M059J (cell line): ENCODE data around the gene COL9A2. TPM values are rescaled to one million over a fixed set of nuclear protein-coding genes. Genes with fewer than 3 reads are reported as not detected.
"Not testable (repeated sequence)": the region's sequence is repeated elsewhere in the genome, so short reads cannot be mapped to it uniquely, and the experiment has no call there.

ENCODE experiments used
- DNase-seq: peaks from one replicate; pipeline ENCODE4 v3.0.0-alpha.2; 2012; ENCODE audit warnings: low read depth
- total RNA-seq: library from RNA; depleted of rRNA; stranded (reverse); fragments of >200 nt; shearing (Covaris generic); gene quantifications from 2 replicates; pipeline ENCODE4 v1.2.3, GENCODE V29; 2014; rRNA removed

COL9A2 gene
- 2.8 and 11.1 TPM in 2 replicates for total RNA-seq

DNA sequence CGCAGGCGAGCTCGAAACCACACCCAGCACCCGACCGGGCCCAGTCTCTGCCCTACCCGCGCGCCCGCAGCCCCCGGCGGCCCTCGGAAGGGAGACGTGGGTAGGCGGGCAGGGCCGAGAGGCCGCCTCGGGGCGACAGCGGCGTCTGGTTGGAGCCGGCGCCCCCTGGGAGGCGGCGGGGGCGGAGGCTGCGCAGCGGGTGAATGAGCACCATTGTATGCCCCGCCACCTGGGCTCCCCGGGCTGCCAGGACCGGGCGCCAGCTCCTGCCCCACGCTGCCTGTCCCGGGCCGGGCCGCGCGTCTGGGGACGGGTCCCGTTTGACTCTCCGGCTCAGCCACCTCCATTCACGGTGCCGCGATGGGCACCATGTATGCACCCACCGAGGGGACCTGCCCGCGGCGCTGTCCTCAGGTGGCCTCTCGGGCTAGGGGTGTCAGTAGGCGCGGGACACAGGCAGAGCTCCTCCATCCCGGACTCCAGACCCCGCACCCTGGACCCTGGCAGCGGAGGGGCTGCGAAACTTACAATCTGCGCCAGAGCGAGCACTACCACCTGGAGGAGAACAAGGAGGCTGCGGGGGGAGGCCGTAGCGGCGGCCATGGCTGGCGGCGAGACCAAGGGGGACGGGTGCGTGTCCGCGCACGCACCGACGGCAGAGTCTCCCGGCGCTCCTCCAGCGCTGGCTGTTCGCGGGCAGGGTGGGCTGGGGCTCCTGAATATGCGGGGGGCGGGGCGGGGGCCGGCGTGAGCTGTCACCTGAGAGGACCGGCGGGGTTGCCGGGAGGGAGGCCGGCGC lies at the start of gene COL9A2:
TSS of gene COL9A2 (minus strand) at position 692 of the 799 bp plus-strand sequence. CDS start at position 603, 89 bp downstream.
- DNase-seq: peak; percentile 67

DNA sequence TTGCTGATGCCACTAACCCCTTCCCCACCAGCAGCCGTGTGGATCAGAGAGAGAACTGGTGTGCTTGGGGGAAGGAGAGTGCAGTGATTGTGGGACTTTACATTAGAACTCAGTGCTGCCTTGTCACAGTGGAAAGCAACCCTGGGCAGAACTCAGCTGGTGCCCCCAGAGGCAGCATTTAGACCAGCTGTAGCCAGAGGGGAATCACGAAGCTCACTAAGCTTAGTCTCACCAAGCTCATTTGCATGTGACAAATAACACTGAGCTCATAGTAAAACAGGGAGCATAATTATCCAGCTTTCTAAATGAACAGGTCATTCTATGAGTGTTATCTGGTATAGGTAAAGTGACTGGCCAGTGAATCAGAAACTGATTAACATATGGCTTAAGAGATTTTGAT lies 46.6 kb upstream of the COL9A2 start:
- no peak for DNase-seq

DNA sequence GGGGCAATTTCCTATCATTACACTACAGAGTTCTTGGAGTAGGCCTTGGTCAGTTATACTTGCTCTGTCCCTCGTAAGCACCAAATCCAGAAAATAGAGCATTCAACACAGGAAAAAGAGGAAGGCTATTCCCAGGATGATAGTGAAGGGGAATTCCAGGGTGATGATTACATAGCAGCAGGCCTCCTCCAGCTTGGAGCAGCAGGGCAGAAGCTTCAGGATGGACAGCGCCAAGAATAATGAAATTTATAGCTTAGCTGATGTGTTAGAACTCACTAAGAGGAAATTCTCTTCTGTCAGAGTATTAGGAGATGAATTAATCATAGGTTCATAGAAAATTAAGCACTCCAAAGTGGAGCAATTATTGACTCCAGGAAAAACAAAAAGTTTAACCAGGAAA lies 45.6 kb upstream of the COL9A2 start:
- DNase-seq: peak; percentile 24

DNA sequence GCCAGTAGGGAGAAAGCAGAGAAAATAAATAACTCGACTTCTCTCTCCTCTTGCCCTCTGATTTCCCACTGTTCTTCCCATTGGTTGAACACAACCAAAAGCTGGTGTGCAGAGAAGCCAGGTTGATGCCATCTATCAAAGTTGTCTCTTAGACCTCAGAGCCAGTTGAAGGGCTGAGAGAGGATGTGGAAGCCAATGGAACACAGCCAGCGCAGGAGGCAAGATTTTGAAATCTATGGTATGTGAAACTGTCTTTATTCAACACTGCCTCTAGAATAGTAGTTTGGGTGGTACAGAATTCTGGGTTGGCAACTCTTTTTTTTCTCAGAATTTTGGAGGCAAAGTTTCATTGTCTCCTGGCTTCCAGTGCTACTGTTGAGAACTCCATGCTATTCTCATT lies 45.1 kb upstream of the COL9A2 start:
- DNase-seq: no peak

DNA sequence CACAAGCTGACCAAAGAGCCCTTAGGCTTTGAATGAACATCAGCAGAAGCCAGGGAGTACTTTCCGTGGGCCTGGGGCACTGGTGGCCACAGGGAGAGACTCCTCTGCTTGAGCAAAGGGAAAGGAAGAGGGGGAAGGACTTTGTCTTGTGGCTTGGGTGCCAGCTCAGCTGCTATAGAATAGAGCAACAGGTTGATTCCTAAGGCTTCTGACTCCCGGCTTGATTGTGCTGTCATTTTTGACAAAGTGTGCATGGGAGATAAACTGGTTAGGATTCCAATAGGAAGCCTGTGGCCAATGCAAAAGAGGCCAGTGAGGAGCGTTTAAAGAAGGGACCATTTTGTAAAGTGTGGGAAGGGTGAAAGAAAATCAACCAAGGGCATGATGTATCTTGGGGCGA lies 44.6 kb upstream of the COL9A2 start:
- DNase-seq: no peak

DNA sequence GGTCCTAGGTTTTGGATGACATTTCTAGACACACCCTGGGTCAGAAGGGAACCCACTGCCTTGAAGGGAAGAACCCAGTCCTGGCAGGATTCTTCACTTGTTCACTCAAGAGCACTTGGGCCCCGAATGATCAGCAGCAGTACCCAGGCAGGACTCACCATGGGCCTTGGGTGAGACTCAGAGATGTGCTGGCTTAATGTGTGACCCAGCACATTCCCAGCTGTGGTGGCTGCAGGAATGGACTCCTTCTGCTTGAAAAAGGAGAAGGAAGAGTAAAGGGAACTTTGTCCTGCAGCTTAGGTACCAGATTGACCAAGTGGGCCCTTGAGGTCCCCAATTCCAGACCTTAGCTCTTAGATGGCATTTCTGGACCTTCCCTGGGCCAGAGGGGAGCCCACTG lies 44.1 kb upstream of the COL9A2 start:
- DNase-seq: no peak

DNA sequence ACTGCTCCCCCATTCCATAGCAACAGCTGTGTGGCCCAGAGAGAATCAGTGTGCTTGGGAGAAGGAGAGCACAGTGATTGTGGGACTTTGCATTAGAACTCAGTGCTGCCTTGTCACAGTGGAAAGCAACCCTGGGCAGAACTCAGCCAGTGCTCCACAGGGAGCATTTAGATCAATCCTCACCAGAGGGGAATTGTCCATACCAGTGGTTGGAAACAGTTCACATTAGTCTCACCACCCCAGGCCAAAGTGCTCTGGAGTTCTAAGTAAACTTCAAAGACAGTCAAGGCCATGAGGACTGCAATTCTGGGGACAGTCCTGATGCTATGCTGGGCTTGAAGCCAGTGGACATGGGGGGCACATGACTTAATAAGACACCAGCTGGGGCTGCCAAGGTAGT lies 43.5 kb upstream of the COL9A2 start:
- DNase-seq: no peak

DNA sequence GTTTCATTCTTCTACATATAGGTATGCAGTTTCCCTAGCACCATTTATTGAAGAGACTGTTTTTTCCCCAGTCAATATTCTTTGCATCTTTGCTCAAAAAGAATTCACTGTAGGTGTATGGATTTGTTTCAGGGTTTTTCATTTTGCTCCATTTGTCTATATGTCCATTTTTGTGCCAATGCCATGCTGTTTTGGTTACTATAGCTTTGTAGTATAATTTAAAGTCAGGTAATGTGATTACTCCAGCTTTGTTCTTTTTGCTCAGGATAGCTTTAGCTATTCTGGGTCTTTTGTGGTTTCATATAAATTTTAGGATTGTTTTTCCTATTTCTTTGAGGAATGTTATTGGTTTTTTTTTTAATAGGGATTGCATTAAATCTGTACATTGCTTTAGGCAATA lies 40.5 kb upstream of the COL9A2 start:
- no peak for DNase-seq

DNA sequence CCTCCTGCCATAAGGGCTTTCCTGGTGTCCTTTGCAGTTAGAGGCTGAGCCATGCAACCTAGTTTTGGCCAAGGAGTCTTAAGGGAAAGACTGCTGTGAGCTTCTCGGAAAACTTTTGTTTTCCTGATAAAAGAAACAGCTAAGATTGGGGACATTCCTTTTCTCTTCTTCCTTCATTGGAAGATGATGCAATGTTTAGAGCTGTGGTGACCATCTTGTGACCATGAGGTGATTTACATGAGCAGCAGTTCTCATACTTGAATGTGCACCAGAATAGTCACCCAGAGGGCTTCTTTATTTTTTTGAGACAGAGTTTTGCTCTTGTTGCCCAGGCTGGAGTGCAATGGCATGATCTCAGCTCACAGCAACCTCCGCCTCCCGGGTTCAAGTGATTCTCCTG lies 36.0 kb upstream of the COL9A2 start:
- no peak for DNase-seq

DNA sequence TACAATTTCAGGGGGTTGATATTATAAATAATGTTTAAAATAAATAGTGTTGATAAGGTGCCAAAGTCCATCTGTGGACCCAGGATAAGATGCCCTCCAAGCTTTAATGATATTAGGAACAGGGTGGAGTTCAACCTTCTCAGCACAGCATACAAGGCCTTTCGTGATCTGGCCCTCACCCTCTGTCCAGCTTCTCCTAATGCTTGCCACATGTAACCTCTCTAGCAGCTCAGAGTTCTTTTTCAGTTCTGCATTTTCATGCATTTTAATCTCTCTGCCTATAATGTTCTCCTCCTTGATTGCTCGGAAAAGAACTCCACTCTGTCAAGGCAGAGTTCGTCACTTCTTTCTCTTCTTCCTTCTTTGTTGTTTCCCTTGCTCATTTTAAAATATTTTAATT lies 35.0 kb upstream of the COL9A2 start:
- DNase-seq: no peak

DNA sequence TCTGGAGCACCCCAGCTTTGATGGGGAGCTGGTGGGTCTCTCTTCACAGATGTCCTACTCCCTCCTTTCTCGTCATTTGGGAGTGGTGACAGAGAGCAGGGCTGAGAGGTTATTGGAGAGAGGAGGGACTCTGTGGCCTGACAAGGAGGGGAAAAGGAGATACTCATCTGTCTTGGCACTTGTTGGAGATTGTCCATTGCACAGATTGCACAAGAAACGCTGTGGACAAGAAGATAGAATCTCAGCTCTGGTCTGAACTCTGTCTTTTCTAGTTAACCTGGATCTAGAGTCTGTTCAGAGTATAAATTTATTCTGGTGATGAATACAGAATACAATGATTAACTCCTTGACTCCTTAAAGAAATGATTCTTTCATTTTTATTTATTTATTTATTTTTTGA lies 34.0 kb upstream of the COL9A2 start:
- no peak for DNase-seq

DNA sequence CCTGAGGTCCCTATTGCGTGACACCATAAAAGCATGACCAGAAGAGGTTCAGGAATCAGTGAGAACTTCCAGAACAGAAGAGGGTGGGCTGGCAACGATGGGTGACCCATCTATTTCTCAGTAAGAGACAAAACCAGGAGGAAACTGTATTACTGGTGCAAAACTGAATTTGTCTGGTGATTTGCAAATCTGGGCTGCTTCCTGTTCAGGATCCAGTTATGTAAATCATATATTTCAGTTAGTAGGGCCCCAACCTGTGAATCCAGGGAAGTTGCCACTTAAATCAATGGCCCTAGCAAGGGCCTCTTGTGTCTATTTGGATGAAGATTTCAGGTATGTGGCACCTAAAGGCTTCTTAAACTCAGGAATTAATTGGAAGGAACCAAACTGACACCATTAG lies 33.3 kb upstream of the COL9A2 start:
- no peak for DNase-seq

DNA sequence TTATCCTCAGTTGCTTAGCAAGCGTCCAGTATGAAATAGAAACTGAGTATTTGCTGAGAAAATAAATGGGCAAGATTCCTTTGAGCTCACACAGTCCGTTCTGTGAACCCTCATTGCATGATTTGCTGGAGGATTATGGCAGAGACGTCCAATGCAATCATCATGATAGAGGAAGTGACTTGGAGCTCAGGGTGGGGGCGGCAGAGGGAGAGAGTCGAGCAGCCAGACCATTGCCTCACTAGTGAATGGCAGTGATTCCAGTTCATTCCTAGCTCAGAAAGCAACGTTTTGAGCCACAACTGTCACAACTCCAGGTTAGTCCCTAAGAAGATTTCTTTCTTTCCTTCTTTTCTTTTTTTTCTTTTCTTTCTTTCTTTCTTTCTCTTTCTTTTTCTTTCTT lies 27.5 kb upstream of the COL9A2 start:
- peak; percentile 67 for DNase-seq

DNA sequence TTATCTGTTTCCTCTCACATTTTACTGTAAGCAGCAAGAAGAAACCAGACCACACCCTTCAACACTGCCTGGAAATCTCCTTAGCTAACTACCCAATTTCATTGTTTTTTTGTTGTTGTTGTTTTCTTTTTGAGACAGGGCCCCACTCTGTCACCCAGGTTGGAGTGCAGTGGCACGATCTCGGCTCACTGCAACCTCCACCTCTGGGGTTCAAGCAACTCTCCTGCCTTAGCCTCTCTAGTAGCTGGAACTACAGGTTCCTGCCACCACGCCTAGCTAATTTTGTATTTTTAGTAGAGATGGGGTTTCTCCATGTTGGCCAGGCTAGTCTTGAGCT lies 25.3 kb upstream of the COL9A2 start:
- DNase-seq: not testable (repeated sequence)

DNA sequence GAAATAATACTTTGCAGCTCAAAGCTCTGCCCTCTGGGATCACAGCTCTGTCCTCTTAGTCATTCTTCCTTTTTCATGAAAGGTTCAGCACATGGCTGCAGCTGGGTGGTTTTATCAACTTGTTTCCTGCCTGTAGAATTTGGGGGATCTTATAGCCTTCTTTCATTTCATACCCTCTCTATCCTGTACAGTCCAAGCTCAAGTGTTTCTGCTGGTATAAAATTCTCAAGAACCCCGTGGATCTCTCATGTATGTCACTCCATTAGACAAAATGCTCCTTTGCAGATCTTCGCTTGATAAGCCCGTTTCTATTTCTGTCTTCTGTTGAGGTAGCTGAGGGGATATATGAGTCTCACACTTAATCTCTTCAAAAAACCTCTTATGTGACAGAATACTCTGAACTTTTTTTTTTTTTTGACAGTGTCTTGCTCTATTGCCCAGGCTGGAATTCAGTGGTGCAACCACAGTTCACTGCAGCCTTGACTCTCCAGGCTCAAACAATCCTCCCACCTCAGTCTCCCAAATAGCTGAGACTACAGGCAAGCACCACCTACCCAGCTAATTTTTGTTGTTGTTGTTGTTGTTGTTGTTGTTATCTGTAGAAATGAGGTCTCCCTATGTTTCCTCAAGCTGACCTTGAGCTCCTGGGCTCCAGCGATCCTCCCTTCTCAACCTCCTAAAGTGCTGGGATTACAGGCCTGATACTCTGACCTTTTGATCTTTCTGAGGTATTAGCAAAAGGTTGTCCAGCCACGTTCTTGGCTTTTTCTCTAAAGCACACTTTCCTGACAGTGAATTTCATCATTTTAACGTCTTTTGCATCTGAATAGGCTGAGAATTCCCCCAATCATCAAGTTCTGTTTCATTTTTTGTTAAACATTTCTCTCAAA lies 24.6 kb upstream of the COL9A2 start:
- peak; percentile 7 for DNase-seq

DNA sequence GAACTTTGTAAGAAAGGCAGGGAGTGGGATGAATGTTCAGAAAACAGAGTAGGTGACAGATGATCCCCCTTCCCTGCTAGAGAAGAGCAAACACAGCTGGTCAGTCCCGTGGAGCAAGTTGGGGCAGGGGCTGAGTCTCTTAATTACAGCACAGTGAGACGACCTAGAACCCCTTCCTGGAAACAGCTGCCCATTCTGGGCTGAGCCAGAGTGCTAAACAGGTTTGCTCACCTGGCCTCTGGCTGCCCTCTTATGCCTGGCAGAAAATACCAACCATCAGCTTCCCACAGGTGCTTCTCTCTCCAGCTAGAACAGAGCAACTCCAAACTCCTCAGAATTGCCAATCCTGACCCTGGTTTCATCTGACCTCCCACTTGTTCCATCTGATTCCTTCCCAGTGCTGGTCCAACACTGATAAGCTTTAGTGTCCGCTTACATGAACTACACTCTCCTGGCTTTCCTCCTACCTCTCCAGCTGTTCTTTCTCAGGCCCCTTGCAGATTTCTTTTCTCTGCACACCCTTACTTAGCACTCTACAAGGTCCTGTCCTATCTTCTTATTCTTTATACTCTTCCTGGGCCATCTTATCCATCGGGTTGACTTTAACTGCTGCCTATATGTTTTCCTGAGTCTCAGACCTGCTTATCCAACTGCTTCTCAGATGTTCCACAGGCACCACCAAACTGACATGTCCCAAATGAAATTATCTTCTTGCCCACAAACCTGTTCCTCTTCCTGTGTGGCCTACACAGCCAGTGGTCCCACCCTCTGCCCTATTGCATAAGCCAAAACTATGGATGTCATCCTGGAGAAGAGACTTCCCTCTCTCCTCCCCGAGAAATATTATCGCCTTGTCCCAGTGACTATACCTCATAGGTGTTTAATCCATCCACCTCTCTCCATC lies 22.6 kb upstream of the COL9A2 start:
- DNase-seq: no peak

DNA sequence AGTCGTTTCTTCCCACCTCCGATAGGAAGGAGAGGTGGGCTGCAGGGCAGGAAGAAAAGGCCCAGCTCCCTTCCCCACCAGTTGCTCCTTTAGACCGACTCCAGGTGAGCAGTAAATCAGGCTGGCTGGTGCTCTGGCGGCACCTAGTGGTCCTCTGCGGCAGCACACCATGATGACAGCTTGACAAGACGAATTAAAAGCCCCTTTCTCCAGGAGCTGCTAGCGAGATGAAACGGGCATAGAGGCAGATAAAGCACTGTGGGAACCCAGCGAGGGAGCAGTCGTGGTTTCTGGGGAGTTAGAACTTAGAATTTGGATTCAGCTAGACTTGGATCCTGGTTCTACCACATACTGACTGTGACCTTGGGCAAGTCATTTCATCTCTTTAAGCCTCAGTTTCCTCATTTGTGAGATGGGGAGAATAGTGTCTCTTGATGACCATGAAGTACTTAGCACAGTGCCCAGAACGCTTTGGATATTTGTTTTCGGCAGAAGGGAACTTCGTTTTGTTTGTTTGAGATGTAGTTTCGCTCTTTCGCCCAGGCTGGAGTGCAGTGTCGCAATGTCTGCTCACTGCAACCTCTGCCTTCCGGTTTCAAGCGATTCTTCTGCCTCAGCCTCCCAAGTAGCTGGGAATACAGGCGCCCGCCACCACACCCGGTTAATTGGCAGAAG lies 21.8 kb upstream of the COL9A2 start:
- DNase-seq: peak; percentile 80

DNA sequence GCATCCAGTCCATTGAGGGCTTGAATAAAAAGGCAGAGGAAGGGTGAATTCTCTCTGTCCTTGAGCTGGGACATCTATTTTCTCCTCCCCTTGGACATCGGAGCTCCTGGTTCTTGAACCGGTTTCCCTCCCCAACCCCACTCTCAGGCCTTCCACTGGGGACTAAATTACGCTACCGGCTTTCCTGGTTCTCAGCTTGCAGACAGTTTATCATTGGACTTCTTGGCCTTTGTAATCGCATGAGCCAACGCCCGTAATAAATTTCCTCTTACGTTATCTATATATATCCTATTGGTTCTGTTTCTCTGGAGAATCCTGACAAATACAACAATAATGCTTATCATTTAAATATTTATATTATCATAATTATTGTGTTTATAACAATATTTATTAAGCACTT lies 20.4 kb upstream of the COL9A2 start:
- DNase-seq: no peak

DNA sequence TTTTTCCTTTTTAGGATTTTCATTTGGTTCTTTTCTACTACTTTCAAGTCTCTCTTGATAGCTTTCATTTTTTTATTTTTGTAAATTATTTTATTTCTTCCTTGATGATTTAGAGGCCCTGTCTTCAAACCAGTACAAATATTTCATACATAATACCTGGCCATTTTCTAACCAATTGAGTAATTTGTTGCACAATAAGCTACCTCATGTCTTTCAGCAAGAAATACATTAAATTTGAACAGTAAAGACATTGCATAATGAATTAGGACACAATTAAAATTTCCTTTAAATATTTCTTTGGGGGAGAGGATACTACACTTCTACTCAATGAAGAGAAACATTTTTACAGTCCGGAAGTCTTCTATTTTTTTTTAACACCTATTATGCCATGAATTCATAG lies 15.6 kb upstream of the COL9A2 start:
- DNase-seq: no peak

DNA sequence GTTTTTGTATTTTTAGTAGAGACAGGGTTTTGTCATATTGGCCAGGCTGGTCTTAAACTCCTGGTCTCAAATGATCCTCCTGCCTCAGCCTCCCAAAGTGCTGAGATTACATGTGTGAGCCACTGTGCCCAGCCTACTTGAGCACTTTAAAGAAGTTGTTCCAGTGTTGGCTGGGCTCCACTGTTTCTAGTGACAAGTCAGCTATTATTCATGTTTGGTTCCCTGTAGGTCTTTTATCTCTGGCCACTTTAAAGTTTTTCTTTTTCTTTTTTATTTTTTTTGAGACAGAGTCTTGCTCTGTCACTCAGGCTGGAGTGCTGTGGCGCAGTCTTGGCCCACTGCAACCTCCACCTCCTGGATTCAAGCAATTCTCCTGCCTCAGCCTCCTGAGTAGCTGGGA lies 14.3 kb upstream of the COL9A2 start:
- not testable (repeated sequence) for DNase-seq

DNA sequence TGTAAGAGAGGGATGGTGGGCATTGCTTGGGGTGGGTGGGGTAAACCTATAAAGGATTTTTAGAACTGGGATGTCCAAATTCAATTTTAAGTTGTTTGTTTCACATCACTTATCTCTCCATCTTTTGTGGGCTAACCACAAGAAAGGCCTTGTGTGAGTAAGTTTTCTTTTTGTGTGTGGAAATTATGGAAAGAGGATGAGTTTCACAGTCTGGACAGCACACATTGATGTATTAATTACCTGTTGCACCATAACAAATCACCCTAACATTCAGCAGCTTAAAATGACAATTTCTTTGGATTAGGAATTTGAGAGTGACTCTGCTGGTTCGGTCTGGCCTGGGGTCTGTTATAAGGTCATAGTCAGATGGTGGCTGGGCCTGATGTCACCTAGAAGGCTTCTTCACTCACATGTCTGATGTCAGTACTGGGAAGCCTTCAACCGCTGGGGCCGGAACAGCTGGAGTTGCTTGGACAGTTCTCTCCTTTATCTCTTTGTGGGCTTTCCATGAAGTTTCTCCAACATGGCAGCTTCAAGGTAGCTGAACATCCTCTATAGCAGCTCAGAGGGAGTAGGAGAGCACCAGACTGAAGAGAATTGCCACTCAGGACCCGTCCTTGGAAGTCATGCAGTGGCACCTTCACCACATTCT lies 2.0 kb upstream of the COL9A2 start:
- DNase-seq: peak; percentile 59
